WTC11 (cell line): ENCODE results near the gene ITPR2. TPM values are rescaled to one million over a fixed set of nuclear protein-coding genes. Genes with fewer than 3 reads are reported as not detected.

Experiments
- ATAC-seq: fragments of 200-7000 bp; cut with Tn5 transposase; 2 replicates; pipeline ENCODE4 v1.10.0; 2021; ENCODE audit warnings: mild to moderate bottlenecking, moderate library complexity
- CTCF ChIA-PET: fragments of 300-600 bp; sonication (Branson Sonifier 250); formaldehyde crosslinking; loops from one replicate; lab custom pipeline; 2021; ENCODE audit warnings: antibody characterized with exemption; lab: Charles Lee
- POLR2A ChIA-PET: fragments of 350-600 bp; sonication (Branson Sonifier 250); formaldehyde crosslinking; loops from one replicate; lab custom pipeline; 2021; ENCODE audit warnings: antibody characterized with exemption; lab: Charles Lee
- DNase-seq: peaks from one replicate; pipeline ENCODE4 v3.0.0; 2021; ENCODE audit warnings: low spot score
- H3K27ac Mint-ChIP-seq: 2 replicates; pipeline ENCODE4 v1.8.0; 2021; ENCODE audit warnings: mixed read lengths
- H3K27me3 Mint-ChIP-seq: 2 replicates; pipeline ENCODE4 v1.8.0; 2021; ENCODE audit warnings: low read depth, mild to moderate bottlenecking, moderate library complexity, mixed read lengths
- H3K36me3 Mint-ChIP-seq: 2 replicates; pipeline ENCODE4 v1.8.0; 2021; ENCODE audit warnings: mixed read lengths
- H3K4me1 Mint-ChIP-seq: 2 replicates; pipeline ENCODE4 v1.8.0; 2022; ENCODE audit warnings: mixed read lengths
- H3K4me3 Mint-ChIP-seq: 2 replicates; pipeline ENCODE4 v1.8.0; 2021; ENCODE audit warnings: mild to moderate bottlenecking, moderate library complexity, mixed read lengths
- H3K9me3 Mint-ChIP-seq: 2 replicates; pipeline ENCODE4 v1.8.0; 2021; ENCODE audit warnings: mixed read lengths
- ATF6 ChIP-seq: sonication (generic); formaldehyde crosslinking; IDR thresholded peaks from 2 replicates; pipeline ENCODE4 v1.8.1; 2023; ENCODE audit warnings: mild to moderate bottlenecking, missing genetic modification reagents
- CTCF ChIP-seq: fragments of 200-600 bp; IDR thresholded peaks from 2 replicates; pipeline ENCODE4 v1.8.0; 2022; ENCODE audit warnings: antibody characterized with exemption
- IRF2 ChIP-seq: sonication (generic); formaldehyde crosslinking; IDR thresholded peaks from 2 replicates; pipeline ENCODE4 v1.8.0; 2022; ENCODE audit warnings: low read depth, missing genetic modification reagents, borderline replicate concordance
- PREB ChIP-seq: sonication (generic); formaldehyde crosslinking; IDR thresholded peaks from 2 replicates; pipeline ENCODE4 v1.8.1; 2022; ENCODE audit warnings: mild to moderate bottlenecking, missing genetic modification reagents, moderate library complexity, borderline replicate concordance
- RORB ChIP-seq: fragments of 250-450 bp; sonication (Bioruptor Pico); IDR thresholded peaks from 2 replicates; pipeline ENCODE4 v1.9.0; 2021; ENCODE audit warnings: mild to moderate bottlenecking
- USF2 ChIP-seq: sonication (generic); formaldehyde crosslinking; IDR thresholded peaks from 2 replicates; pipeline ENCODE4 v1.8.1; 2023; ENCODE audit warnings: mild to moderate bottlenecking, missing genetic modification reagents, moderate library complexity
- ZNF532 ChIP-seq: fragments of 250-450 bp; sonication (Bioruptor Pico); IDR thresholded peaks from 2 replicates; pipeline ENCODE4 v1.9.0; 2021; ENCODE audit warnings: mild to moderate bottlenecking, borderline replicate concordance
- total RNA-seq: library from RNA; stranded (reverse); gene quantifications from 3 replicates; pipeline ENCODE4 v1.2.3, GENCODE V29; 2021

Gene ITPR2
- total RNA-seq, 1 experiment from 2014 or later = 50.7 TPM

GRCh38 chr12:26702741-26703140 is 130.3 kb downstream of the ITPR2 start:
- Mint-ChIP-seq H3K27ac (no peak overlapping the region), H3K36me3 (peaks cover 14% of the 10 kb centered on the region), H3K4me3 (no peak overlapping the region), H3K9me3 (peaks cover 8% of the 10 kb centered on the region), H3K27me3 (no peaks in the 10 kb centered on the region), H3K4me1 (peaks cover 27% of the 10 kb centered on the region)
- CTCF ChIA-PET = interaction anchor here (1.6 kb wide), 1 partner anchor 17 kb away, joined by 8 read pairs; no protein-coding TSS in a partner anchor
- DNase-seq (no peak), ATAC-seq (no peak)
- POLR2A ChIA-PET = no interaction called here
- TF ChIP-seq USF2 (CRISPR knock-in tag) = no peak

- DNase-seq = no peak
- H3K27ac Mint-ChIP-seq = no peak overlapping the region
- H3K36me3 Mint-ChIP-seq = peaks cover 21% of the 10 kb centered on the region
- POLR2A ChIA-PET = no interaction called here
- no peak for TF ChIP-seq PREB (CRISPR knock-in tag)
- TF ChIP-seq CTCF = peak; percentile 42
- TF ChIP-seq, all 79 proteins: peak for 1
- peaks cover 30% of the 10 kb centered on the region for H3K4me1 Mint-ChIP-seq
- peaks cover 9% of the 10 kb centered on the region for H3K9me3 Mint-ChIP-seq
- no peaks in the 10 kb centered on the region for H3K27me3 Mint-ChIP-seq
- CTCF ChIA-PET = interaction anchor here (0.6 to 1.6 kb wide), 39 partner anchors 9 to 600 kb away, joined by 3 to 32 read pairs (median 3); no protein-coding TSS in a partner anchor
- no peak overlapping the region for H3K4me3 Mint-ChIP-seq
- ATAC-seq = peak; percentile 46
Measured at GRCh38 chr12:26701604-26702215, 131.3 kb downstream of the ITPR2 start.

GRCh38 chr12:26700430-26700829 is 132.6 kb downstream of the ITPR2 start:
- peaks cover 9% of the 10 kb centered on the region for H3K9me3 Mint-ChIP-seq
- ChIA-PET CTCF (no interaction called here), POLR2A (no interaction called here)
- TF ChIP-seq ZNF532 (CRISPR knock-in tag) (no peak), ATF6 (no peak), IRF2 (CRISPR knock-in tag) (no peak), RORB (CRISPR knock-in tag) (no peak)
- DNase-seq = no peak
- no peak overlapping the region for H3K4me3 Mint-ChIP-seq
- ATAC-seq = peak; percentile 53
- H3K4me1 Mint-ChIP-seq = peaks cover 30% of the 10 kb centered on the region
- peak overlapping the region; percentile 57 for H3K27ac Mint-ChIP-seq
- no peaks in the 10 kb centered on the region for H3K27me3 Mint-ChIP-seq
- peaks cover 30% of the 10 kb centered on the region for H3K36me3 Mint-ChIP-seq
